HepG2 (cell line): ENCODE results near the gene PCBP4. TPM values are rescaled to one million over a fixed set of nuclear protein-coding genes. Genes with fewer than 3 reads are reported as not detected.

ENCODE experiments used
- AGO1 ChIP-seq: fragments of 200-400 bp; formaldehyde crosslinking; IDR thresholded peaks from 2 replicates; pipeline ENCODE4 v1.6.1; 2017; ENCODE audit warnings: mild to moderate bottlenecking, low read depth, low read length, moderate library complexity; ENCODE audit not compliant: poor library complexity, severe bottlenecking
- CBX5 ChIP-seq: sonication (generic); formaldehyde crosslinking; IDR thresholded peaks from 2 replicates; pipeline ENCODE4 v1.4.0; 2020; ENCODE audit warnings: missing genetic modification reagents, borderline replicate concordance
- CENPX ChIP-seq: sonication (generic); formaldehyde crosslinking; IDR thresholded peaks from 2 replicates; pipeline ENCODE4 v1.9.0; 2021; ENCODE audit warnings: mild to moderate bottlenecking, missing genetic modification reagents, moderate library complexity
- DMAP1 ChIP-seq: IDR thresholded peaks from 2 replicates; pipeline ENCODE4 v1.6.1; 2016
- FOSL2 ChIP-seq: sonication (generic); formaldehyde crosslinking; IDR thresholded peaks from 2 replicates; pipeline ENCODE4 v1.4.0; 2020; ENCODE audit warnings: missing genetic modification reagents
- HNRNPL ChIP-seq: fragments of 200-400 bp; formaldehyde crosslinking; IDR thresholded peaks from 2 replicates; pipeline ENCODE4 v1.6.1; 2017; ENCODE audit warnings: mild to moderate bottlenecking, low read depth, low read length
- MEF2D ChIP-seq: sonication (generic); formaldehyde crosslinking; IDR thresholded peaks from 2 replicates; pipeline ENCODE4 v1.5.1; 2020; ENCODE audit warnings: mild to moderate bottlenecking, missing genetic modification reagents
- MYC ChIP-seq: sonication (generic); formaldehyde crosslinking; IDR thresholded peaks from 2 replicates; pipeline ENCODE4 v1.9.0; 2021; ENCODE audit warnings: missing genetic modification reagents, borderline replicate concordance
- PHF8 ChIP-seq: sonication (generic); formaldehyde crosslinking; IDR thresholded peaks from 2 replicates; pipeline ENCODE4 v1.5.0; 2020; ENCODE audit warnings: missing genetic modification reagents
- SIN3A ChIP-seq: IDR thresholded peaks from 2 replicates; pipeline ENCODE4 v1.6.1; 2011; ENCODE audit warnings: low read depth, mild to moderate bottlenecking, control low read depth, low read length, borderline replicate concordance
- SKIL ChIP-seq: sonication (generic); formaldehyde crosslinking; IDR thresholded peaks from 2 replicates; pipeline ENCODE4 v1.8.0; 2022; ENCODE audit warnings: missing genetic modification reagents, mild to moderate bottlenecking, moderate library complexity, borderline replicate concordance
- SNAI1 ChIP-seq: sonication (generic); formaldehyde crosslinking; IDR thresholded peaks from 2 replicates; pipeline ENCODE4 v1.5.0; 2020; ENCODE audit warnings: mild to moderate bottlenecking, missing genetic modification reagents, borderline replicate concordance
- YEATS4 ChIP-seq: sonication (generic); formaldehyde crosslinking; IDR thresholded peaks from 2 replicates; pipeline ENCODE4 v1.4.0; 2020; ENCODE audit warnings: missing genetic modification reagents, borderline replicate concordance
- ZFP36 ChIP-seq: fragments of 150-350 bp; IDR thresholded peaks from 2 replicates; pipeline ENCODE4 v1.6.1; 2018; ENCODE audit warnings: borderline replicate concordance, low read length, low read depth; ENCODE audit not compliant: partially characterized antibody
- ZNF335 ChIP-seq: sonication (generic); formaldehyde crosslinking; IDR thresholded peaks from 2 replicates; pipeline ENCODE4 v1.4.0; 2020; ENCODE audit warnings: missing genetic modification reagents
- ZNF430 ChIP-seq: sonication (generic); formaldehyde crosslinking; IDR thresholded peaks from 2 replicates; pipeline ENCODE4 v1.9.0; 2021; ENCODE audit warnings: mild to moderate bottlenecking, missing genetic modification reagents
- ZNF501 ChIP-seq: sonication (generic); formaldehyde crosslinking; IDR thresholded peaks from 2 replicates; pipeline ENCODE4 v1.5.1; 2020; ENCODE audit warnings: mild to moderate bottlenecking, moderate library complexity, missing genetic modification reagents
- ZNF550 ChIP-seq: sonication (generic); formaldehyde crosslinking; IDR thresholded peaks from 2 replicates; pipeline ENCODE4 v1.4.0; 2020; ENCODE audit warnings: mild to moderate bottlenecking, missing genetic modification reagents, borderline replicate concordance
- ZNF552 ChIP-seq: sonication (generic); formaldehyde crosslinking; IDR thresholded peaks from 2 replicates; pipeline ENCODE4 v1.9.0; 2022; ENCODE audit warnings: missing genetic modification reagents, mild to moderate bottlenecking, borderline replicate concordance
- ZNF678 ChIP-seq: sonication (generic); formaldehyde crosslinking; IDR thresholded peaks from 2 replicates; pipeline ENCODE4 v1.4.0; 2020; ENCODE audit warnings: mild to moderate bottlenecking, missing genetic modification reagents
- ZNF775 ChIP-seq: sonication (generic); formaldehyde crosslinking; IDR thresholded peaks from 2 replicates; pipeline ENCODE4 v1.4.0; 2020; ENCODE audit warnings: missing genetic modification reagents, mild to moderate bottlenecking, moderate library complexity, borderline replicate concordance
- polyA plus RNA-seq, 8 experiments: library from polyadenylated mRNA; depleted of rRNA in 3 of 8; stranded (reverse) in 7 of 8; unstranded in 1 of 8; fragments of >200 nt; fragmentation: Illumina TruSeq in 4 of 8; extraction: Trizol in 4 of 8; gene quantifications; 2 replicates each; pipeline versions ENCODE4 v1.2.1 to v1.2.3, GENCODE V29; 2011 to 2016; ENCODE audit warnings: low read depth in 4 of 8, missing spikeins in 1 of 8, mixed read lengths in 1 of 8; ENCODE audit not compliant: insufficient read depth in 1 of 8
- total RNA-seq, 5 experiments: library from RNA; depleted of rRNA; stranded (reverse); fragments of >200 nt; fragmentation: Illumina TruSeq; extraction: Trizol; gene quantifications; 2 replicates each; pipeline ENCODE4 v1.2.3, GENCODE V29; 2016; ENCODE audit warnings: low read depth in 1 of 5
- TF ChIP-seq, protein P1 (sequence below): sonication (generic); formaldehyde crosslinking; IDR thresholded peaks from 2 replicates; pipeline ENCODE4 v1.4.0; 2020; ENCODE audit warnings: missing genetic modification reagents
- TF ChIP-seq, protein P2 (sequence below): IDR thresholded peaks from 2 replicates; pipeline ENCODE4 v1.6.1; 2016; ENCODE audit warnings: missing genetic modification reagents, missing compliant biosample characterization
- TF ChIP-seq, protein P3 (sequence below): sonication (generic); formaldehyde crosslinking; conservative IDR thresholded peaks from 2 replicates; pipeline ENCODE4 v1.4.0; 2020; ENCODE audit warnings: missing genetic modification reagents

PCBP4 gene
- total and polyA plus RNA-seq, 2 of the 13 experiments (the other 11 are each of a cell fraction or from before 2014, with no cell fraction given), result 36.8 to 51.3 TPM

- TF ChIP-seq, protein P1, sequence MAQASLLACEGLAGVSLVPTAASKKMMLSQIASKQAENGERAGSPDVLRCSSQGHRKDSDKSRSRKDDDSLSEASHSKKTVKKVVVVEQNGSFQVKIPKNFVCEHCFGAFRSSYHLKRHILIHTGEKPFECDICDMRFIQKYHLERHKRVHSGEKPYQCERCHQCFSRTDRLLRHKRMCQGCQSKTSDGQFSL (CRISPR knock-in tag), result peak; percentile 79; the same call in 1 of the 2 replicates
- TF ChIP-seq, protein P2, sequence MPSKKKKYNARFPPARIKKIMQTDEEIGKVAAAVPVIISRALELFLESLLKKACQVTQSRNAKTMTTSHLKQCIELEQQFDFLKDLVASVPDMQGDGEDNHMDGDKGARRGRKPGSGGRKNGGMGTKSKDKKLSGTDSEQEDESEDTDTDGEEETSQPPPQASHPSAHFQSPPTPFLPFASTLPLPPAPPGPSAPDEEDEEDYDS (CRISPR knock-in tag), result peak; percentile 56; the same call in 1 of the 2 replicates
- TF ChIP-seq ZNF335 (CRISPR knock-in tag), result no peak
- no peak for TF ChIP-seq ZNF775 (CRISPR knock-in tag)
- peak; percentile 88 for TF ChIP-seq MEF2D
- peak; percentile 77; the same call in 1 of the 2 replicates for TF ChIP-seq SIN3A
- TF ChIP-seq ZFP36, result no peak
- TF ChIP-seq AGO1, result peak; percentile 19
- no peak for TF ChIP-seq CENPX
- peak; percentile 71 for TF ChIP-seq ZNF430 (CRISPR knock-in tag)
- TF ChIP-seq YEATS4, result peak; percentile 35; the same call in 1 of the 2 replicates
- TF ChIP-seq HNRNPL, result peak; percentile 96
- TF ChIP-seq ZNF678 (CRISPR knock-in tag), result no peak
- peak; percentile 4; the same call in 1 of the 2 replicates for TF ChIP-seq PHF8 (CRISPR knock-in tag)
- peak; percentile 94 for TF ChIP-seq FOSL2 (CRISPR knock-in tag)
- TF ChIP-seq, protein P3, sequence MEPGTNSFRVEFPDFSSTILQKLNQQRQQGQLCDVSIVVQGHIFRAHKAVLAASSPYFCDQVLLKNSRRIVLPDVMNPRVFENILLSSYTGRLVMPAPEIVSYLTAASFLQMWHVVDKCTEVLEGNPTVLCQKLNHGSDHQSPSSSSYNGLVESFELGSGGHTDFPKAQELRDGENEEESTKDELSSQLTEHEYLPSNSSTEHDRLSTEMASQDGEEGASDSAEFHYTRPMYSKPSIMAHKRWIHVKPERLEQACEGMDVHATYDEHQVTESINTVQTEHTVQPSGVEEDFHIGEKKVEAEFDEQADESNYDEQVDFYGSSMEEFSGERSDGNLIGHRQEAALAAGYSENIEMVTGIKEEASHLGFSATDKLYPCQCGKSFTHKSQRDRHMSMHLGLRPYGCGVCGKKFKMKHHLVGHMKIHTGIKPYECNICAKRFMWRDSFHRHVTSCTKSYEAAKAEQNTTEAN, result peak; percentile 70; the same call in 1 of the 2 replicates
- peak; percentile 93; the same call in 1 of the 2 replicates for TF ChIP-seq ZNF550 (CRISPR knock-in tag)
- peak; percentile 90; the same call in 1 of the 2 replicates for TF ChIP-seq CBX5 (CRISPR knock-in tag)
- TF ChIP-seq SKIL (CRISPR knock-in tag), result peak; percentile 48; the same call in 1 of the 2 replicates
- TF ChIP-seq ZNF501 (CRISPR knock-in tag), result no peak
- TF ChIP-seq SNAI1 (CRISPR knock-in tag), result peak; percentile 62; the same call in 1 of the 2 replicates
- TF ChIP-seq ZNF552 (CRISPR knock-in tag), result 0 out of 2 replicates have a peak, but pooled peaks have one; percentile 51
- peak; percentile 87 for TF ChIP-seq MYC (CRISPR knock-in tag)
- peak; percentile 84 for TF ChIP-seq DMAP1
Measured at GRCh38 chr3:51982352-51982837, 15.1 kb upstream of the PCBP4 start (continued).
